SJCRH30 (cell line): ENCODE data around the gene KYNU. TPM values are rescaled to one million over a fixed set of nuclear protein-coding genes. Genes with fewer than 3 reads are reported as not detected.
"Not testable (repeated sequence)": the region's sequence is repeated elsewhere in the genome, so short reads cannot be mapped to it uniquely, and the experiment has no call there.

Source experiments
- DNase-seq, 2 experiments: peaks; one replicate each; pipeline ENCODE4 v3.0.0-alpha.2; 2015 to 2020
- H3K27ac ChIP-seq: fragments of 250-450 bp; sonication (Bioruptor Pico); 2 replicates; pipeline ENCODE4 v1.5.1; 2020; ENCODE audit warnings: mild to moderate bottlenecking, moderate library complexity
- H3K27me3 ChIP-seq: fragments of 250-450 bp; sonication (Bioruptor Pico); 2 replicates; pipeline ENCODE4 v1.5.1; 2020; ENCODE audit warnings: mild to moderate bottlenecking, moderate library complexity
- H3K36me3 ChIP-seq: fragments of 250-450 bp; sonication (Bioruptor Pico); 2 replicates; pipeline ENCODE4 v1.5.1; 2020; ENCODE audit warnings: mild to moderate bottlenecking, moderate library complexity
- H3K4me1 ChIP-seq: fragments of 250-450 bp; sonication (Bioruptor Pico); 2 replicates; pipeline ENCODE4 v1.5.1; 2020; ENCODE audit warnings: mild to moderate bottlenecking, moderate library complexity
- H3K4me3 ChIP-seq: fragments of 250-450 bp; sonication (Bioruptor Pico); 2 replicates; pipeline ENCODE4 v1.5.1; 2020; ENCODE audit warnings: mild to moderate bottlenecking, moderate library complexity
- H3K9me3 ChIP-seq: fragments of 250-450 bp; sonication (Bioruptor Pico); replicated peaks from 2 replicates; pipeline ENCODE4 v1.5.1; 2020; ENCODE audit warnings: mild to moderate bottlenecking, moderate library complexity
- total RNA-seq: library from RNA; depleted of rRNA; stranded (reverse); fragments of >200 nt; shearing (Covaris generic); gene quantifications from 2 replicates; pipeline ENCODE4 v1.2.3, GENCODE V29; 2014

KYNU gene
- total RNA-seq, 1 experiment from 2014 or later = 0.02 TPM

- Histone ChIP-seq H3K36me3 (no peaks in the 10 kb centered on the region), H3K9me3 (no peaks in the 10 kb centered on the region), H3K27me3 (0 out of 2 replicates have a peak, but pooled peaks cover 3% of the 10 kb centered on the region), H3K4me1 (no peaks in the 10 kb centered on the region), H3K4me3 (no peak overlapping the region), H3K27ac (no peak overlapping the region)
- DNase-seq = no peak
These were observed 43.1 kb downstream of the KYNU start for GRCh38 chr2:142920571-142920970.

GRCh38 chr2:142926445-142926844, 49.0 kb downstream of the KYNU start:
- no peaks in the 10 kb centered on the region for H3K36me3 ChIP-seq
- no peaks in the 10 kb centered on the region for H3K9me3 ChIP-seq
- H3K27ac ChIP-seq = no peak overlapping the region
- DNase-seq = no peak
- no peaks in the 10 kb centered on the region for H3K4me1 ChIP-seq
- H3K4me3 ChIP-seq = no peak overlapping the region
- peaks cover 3% of the 10 kb centered on the region; the same call in 1 of the 2 replicates for H3K27me3 ChIP-seq

DNA sequence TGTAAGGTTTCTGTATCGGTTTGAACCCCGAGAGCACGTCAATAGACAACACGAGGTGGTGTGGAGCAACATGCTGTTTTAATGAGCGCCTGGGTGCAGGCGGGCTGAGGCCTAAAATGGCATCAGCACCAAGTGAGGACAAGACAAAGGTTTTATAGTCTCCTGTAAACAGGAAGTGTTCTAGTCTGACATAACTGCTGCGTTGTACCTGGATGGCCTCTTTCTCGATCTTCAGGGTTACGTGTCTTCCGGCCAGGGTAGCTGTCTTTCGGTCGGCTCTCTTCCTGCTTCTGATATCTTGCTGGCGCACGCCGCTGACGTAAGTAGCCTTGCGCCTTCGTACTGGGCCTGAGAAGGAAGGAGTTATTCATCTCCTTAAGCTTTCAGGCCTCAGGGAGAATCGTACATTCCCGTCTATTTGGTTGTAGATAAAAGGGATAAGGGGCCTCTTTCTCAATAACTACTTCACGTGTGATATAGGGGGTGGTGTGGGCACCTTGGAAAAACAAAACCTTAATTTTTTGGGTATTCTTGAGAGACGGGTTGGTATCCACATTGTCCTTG, 53.5 kb downstream of the KYNU start:
- Histone ChIP-seq H3K36me3 (no peaks in the 10 kb centered on the region), H3K27ac (no peak overlapping the region), H3K4me1 (no peaks in the 10 kb centered on the region), H3K4me3 (no peak overlapping the region), H3K9me3 (no peaks in the 10 kb centered on the region), H3K27me3 (no peaks in the 10 kb centered on the region; the same call in 1 of the 2 replicates)
- DNase-seq = no peak

- no peak for DNase-seq
- Histone ChIP-seq H3K27me3 (peaks cover 4% of the 10 kb centered on the region; the same call in 1 of the 2 replicates), H3K4me3 (no peak overlapping the region), H3K36me3 (no peaks in the 10 kb centered on the region), H3K9me3 (no peaks in the 10 kb centered on the region), H3K27ac (no peak overlapping the region), H3K4me1 (no peaks in the 10 kb centered on the region)
These were observed 56.5 kb downstream of the KYNU start for GRCh38 chr2:142933916-142934315.

GRCh38 chr2:142935563-142936089, 58.2 kb downstream of the KYNU start:
- DNase-seq = no peak
- no peaks in the 10 kb centered on the region for H3K4me1 ChIP-seq

DNA sequence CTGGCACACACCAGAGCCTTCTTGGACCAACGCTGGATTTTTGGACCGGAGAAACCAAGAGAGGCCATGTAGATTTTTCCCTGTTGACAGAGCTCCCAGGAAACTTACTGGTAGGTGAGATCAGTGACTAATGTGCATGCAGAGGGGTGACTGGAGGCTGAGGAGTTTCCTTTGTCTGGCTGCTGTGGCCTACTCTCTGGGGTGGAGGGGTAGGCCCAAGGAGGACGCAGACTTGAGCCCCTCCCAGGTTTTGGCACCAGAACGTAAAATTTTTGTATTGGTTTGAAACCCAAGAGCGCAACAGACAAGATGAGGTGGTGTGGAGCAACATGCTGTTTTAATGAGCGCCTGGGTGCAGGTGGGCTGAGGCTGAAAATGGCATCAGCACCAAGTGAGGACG, 59.2 kb downstream of the KYNU start:
- H3K4me3 ChIP-seq = no peak overlapping the region
- H3K27ac ChIP-seq = no peak overlapping the region
- no peaks in the 10 kb centered on the region for H3K9me3 ChIP-seq
- H3K27me3 ChIP-seq = peaks cover 5% of the 10 kb centered on the region; the same call in 1 of the 2 replicates
- no peaks in the 10 kb centered on the region for H3K4me1 ChIP-seq
- no peaks in the 10 kb centered on the region for H3K36me3 ChIP-seq
- DNase-seq = no peak

More at GRCh38 chr2:142935563-142936089, 58.2 kb downstream of the KYNU start:
- no peak overlapping the region for H3K4me3 ChIP-seq
- H3K27me3 ChIP-seq = peaks cover 4% of the 10 kb centered on the region; the same call in 1 of the 2 replicates
- H3K27ac ChIP-seq = no peak overlapping the region
- H3K36me3 ChIP-seq = no peaks in the 10 kb centered on the region
- H3K9me3 ChIP-seq = no peaks in the 10 kb centered on the region

DNA sequence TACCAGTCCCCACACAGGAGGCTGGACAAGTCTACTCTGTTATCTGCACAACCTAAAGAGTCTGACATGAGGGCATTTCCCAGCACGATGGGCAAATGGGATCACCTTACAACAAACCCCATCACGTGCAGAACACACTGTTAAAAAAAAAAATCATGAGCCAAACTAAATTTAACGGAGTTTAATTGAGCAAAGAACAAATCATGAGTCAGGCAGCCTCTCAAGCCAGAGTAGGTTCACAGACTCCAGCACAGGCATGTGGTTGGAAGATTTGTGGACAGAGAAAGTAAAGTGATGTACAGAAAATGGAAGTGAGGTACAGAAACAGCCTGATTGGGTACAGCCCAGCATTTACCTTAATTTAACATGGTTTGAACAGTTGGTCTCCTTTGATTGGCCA, 59.9 kb downstream of the KYNU start:
- Histone ChIP-seq H3K27me3 (peaks cover 6% of the 10 kb centered on the region; the same call in 1 of the 2 replicates), H3K4me3 (no peak overlapping the region), H3K9me3 (no peaks in the 10 kb centered on the region), H3K4me1 (no peaks in the 10 kb centered on the region), H3K36me3 (no peaks in the 10 kb centered on the region), H3K27ac (no peak overlapping the region)
- DNase-seq = no peak

GRCh38 chr2:142938240-142938639, 60.8 kb downstream of the KYNU start:
- Histone ChIP-seq H3K9me3 (no peaks in the 10 kb centered on the region), H3K4me1 (no peaks in the 10 kb centered on the region), H3K27ac (no peak overlapping the region), H3K27me3 (peaks cover 6% of the 10 kb centered on the region; the same call in 1 of the 2 replicates), H3K4me3 (no peak overlapping the region), H3K36me3 (no peaks in the 10 kb centered on the region)
- DNase-seq = no peak

GRCh38 chr2:142940606-142941223, 63.3 kb downstream of the KYNU start:
- no peak overlapping the region for H3K27ac ChIP-seq
- no peaks in the 10 kb centered on the region for H3K36me3 ChIP-seq
- DNase-seq = no peak
- no peaks in the 10 kb centered on the region for H3K9me3 ChIP-seq
- no peaks in the 10 kb centered on the region for H3K4me1 ChIP-seq
- peaks cover 6% of the 10 kb centered on the region; the same call in 1 of the 2 replicates for H3K27me3 ChIP-seq
- H3K4me3 ChIP-seq = no peak overlapping the region

DNA sequence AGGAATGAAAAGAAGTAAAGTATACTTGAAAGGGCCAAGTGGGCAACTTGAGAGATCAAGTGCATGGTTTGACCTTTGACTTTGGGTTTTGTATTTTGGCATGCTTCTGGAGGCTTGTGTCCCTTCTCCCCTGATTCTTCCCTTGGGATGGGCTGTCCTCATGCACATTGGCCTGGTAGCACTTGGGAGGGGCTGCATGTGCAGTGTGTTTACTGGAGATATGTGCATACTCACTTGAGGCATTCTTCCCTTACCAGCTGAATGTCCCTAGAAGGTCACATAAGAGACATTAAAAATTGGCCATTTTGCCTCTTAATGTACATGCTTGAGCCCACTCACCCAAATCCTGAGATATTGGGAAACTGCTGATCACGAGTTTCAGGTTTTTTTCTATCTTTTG, 65.2 kb downstream of the KYNU start:
- Histone ChIP-seq H3K9me3 (no peaks in the 10 kb centered on the region), H3K4me1 (no peaks in the 10 kb centered on the region), H3K4me3 (no peak overlapping the region), H3K36me3 (no peaks in the 10 kb centered on the region), H3K27me3 (peaks cover 5% of the 10 kb centered on the region; the same call in 1 of the 2 replicates), H3K27ac (no peak overlapping the region)
- no peak for DNase-seq

DNA sequence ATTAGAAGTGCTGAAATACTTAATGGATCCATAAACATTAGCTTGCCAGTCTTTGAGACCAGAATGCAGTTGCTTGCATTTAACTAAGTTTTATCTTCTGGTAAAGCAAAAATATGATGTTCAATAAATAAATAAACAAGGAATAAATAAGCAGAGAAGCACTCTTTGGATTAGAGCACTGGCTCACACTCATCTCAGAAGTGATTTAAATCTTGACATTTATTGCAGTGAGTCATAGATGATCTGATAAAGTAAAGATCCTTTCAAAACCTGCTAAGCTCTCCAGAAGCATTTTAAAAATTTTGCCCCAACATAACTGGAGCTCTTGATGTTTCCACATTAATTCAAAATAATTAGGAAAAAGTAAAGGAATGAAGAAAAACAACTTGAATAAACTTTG, 66.8 kb downstream of the KYNU start:
- Histone ChIP-seq H3K9me3 (no peaks in the 10 kb centered on the region), H3K27ac (no peak overlapping the region), H3K4me1 (no peaks in the 10 kb centered on the region), H3K27me3 (0 out of 2 replicates have a peak, but pooled peaks cover 3% of the 10 kb centered on the region), H3K4me3 (no peak overlapping the region), H3K36me3 (no peaks in the 10 kb centered on the region)
- DNase-seq = no peak

DNA sequence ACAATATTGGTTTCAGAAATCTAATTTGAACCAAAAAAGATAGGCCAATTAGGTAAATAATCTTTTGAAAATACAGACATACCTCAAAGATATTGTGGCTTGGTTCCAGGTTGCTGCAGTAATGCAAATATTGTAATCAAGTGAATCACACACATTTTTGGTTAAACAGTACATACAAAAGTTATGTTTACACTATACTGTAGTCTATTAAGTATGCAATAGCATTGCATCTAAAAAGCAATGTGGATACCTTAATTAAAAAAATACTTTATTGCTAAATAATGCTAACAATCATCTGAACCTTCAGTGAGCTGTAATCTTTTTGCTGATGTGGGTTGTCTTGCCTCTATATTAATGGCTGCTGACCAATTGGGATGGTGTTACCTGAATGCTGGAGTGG, 67.3 kb downstream of the KYNU start:
- Histone ChIP-seq H3K4me3 (no peak overlapping the region), H3K27ac (no peak overlapping the region), H3K36me3 (no peaks in the 10 kb centered on the region), H3K9me3 (no peaks in the 10 kb centered on the region), H3K27me3 (0 out of 2 replicates have a peak, but pooled peaks cover 3% of the 10 kb centered on the region), H3K4me1 (no peaks in the 10 kb centered on the region)
- no peak for DNase-seq

DNA sequence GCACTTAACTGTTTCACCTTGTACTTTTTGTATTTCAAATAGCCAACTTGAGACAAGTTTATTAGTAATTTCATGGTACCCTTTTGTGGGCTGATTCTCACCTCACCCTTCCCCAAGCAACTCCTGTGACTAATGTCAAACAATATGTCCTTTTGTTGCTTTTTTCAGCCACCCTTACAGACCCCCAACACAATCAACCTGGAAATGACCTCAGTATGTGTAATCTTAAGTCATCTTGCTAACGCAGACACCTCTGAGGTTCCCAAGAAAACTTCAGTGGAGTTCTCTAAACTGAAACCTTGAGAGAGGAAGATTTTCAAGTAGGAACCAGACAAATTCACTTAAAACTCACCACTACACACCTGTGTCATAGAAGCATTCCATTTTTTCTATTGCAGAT, 69.5 kb downstream of the KYNU start:
- H3K4me1 ChIP-seq = no peaks in the 10 kb centered on the region
- no peak for DNase-seq
- no peaks in the 10 kb centered on the region for H3K9me3 ChIP-seq
- no peak overlapping the region for H3K27ac ChIP-seq
- H3K27me3 ChIP-seq = no peaks in the 10 kb centered on the region
- no peak overlapping the region for H3K4me3 ChIP-seq
- H3K36me3 ChIP-seq = no peaks in the 10 kb centered on the region

DNA sequence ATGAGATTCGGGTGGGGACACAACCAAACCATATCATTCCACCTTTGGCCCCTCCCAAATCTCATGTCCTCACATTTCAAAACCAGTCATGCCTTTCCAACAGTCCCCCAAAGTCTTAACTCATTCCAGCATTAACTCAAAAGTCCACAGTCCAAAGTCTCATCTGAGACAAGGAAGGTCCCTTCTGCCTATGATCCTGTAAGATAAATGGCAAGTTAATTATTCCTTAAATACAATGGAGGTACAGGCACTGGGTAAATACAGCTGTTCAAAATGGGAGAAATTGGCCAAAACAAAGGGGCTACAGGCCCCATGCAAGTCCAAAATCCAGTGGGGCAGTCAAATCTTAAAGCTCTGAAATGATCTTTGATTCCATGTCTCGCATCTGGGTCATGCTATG, 71.3 kb downstream of the KYNU start:
- H3K4me3 ChIP-seq, H3K9me3 ChIP-seq, H3K4me1 ChIP-seq, DNase-seq, H3K27me3 ChIP-seq, H3K27ac ChIP-seq, H3K36me3 ChIP-seq: not testable (repeated sequence)

DNA sequence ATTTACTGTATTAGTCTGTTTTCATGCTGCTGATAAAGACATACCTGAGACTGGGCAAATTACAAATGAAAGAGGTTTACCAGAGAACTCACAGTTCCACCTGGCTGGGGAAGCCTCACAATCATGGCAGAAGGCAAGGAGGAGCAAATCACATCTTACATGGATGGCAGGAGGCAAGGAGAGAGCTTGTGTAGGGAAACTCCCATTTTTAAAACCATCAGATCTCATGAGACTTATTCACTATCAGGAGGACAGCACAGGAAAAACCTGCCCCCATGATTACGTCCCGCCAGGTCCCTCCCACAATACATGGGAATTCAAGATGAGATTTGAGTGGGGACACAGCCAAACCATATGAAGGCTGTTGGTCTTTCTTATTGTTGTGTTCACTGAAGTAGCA, 72.9 kb downstream of the KYNU start:
- H3K4me3 ChIP-seq, H3K27me3 ChIP-seq, H3K27ac ChIP-seq, DNase-seq, H3K9me3 ChIP-seq, H3K36me3 ChIP-seq, H3K4me1 ChIP-seq: not testable (repeated sequence)
